HG03060 (cell line): ENCODE measurements around the gene SLC10A3.

ENCODE experiments used
- ATAC-seq: cut with Tn5 transposase; IDR thresholded peaks from one replicate; pipeline ENCODE4 v1.9.1; 2021; ENCODE audit warnings: low read depth, moderate number of reproducible peaks; ENCODE audit not compliant: unreplicated experiment

The SLC10A3 gene

GRCh38 chrX:154490414-154491083, at the start of gene SLC10A3:
Gene SLC10A3 (minus strand): TSS chrX:154490629. CDS start chrX:154488940, 1,689 bp downstream.
- peak; percentile 65 for ATAC-seq

GRCh38 chrX:154539077-154539476, 48.6 kb upstream of the SLC10A3 start:
- no peak for ATAC-seq

GRCh38 chrX:154535892-154536291, 45.5 kb upstream of the SLC10A3 start:
- ATAC-seq: no peak

- no peak for ATAC-seq
These were observed 44.3 kb upstream of the SLC10A3 start for GRCh38 chrX:154534526-154535322.

GRCh38 chrX:154532690-154533089, 42.3 kb upstream of the SLC10A3 start:
- ATAC-seq: no peak

GRCh38 chrX:154531626-154532025, 41.2 kb upstream of the SLC10A3 start:
- no peak for ATAC-seq

GRCh38 chrX:154530286-154530685, 39.9 kb upstream of the SLC10A3 start:
- ATAC-seq: no peak

GRCh38 chrX:154529206-154529612, 38.8 kb upstream of the SLC10A3 start:
- no peak for ATAC-seq

- no peak for ATAC-seq
These were observed 36.7 kb upstream of the SLC10A3 start for GRCh38 chrX:154526901-154527675.

GRCh38 chrX:154525606-154526490, 35.4 kb upstream of the SLC10A3 start:
- ATAC-seq: no peak

- no peak for ATAC-seq
These were observed 29.0 kb upstream of the SLC10A3 start for GRCh38 chrX:154519389-154519788.

- no peak for ATAC-seq
These were observed 26.8 kb upstream of the SLC10A3 start for GRCh38 chrX:154517101-154517781.

- no peak for ATAC-seq
These were observed 26.2 kb upstream of the SLC10A3 start for GRCh38 chrX:154516656-154517100.

- peak; percentile 77 for ATAC-seq
These were observed 25.7 kb upstream of the SLC10A3 start, which contains the start of gene FAM3A for GRCh38 chrX:154515966-154516655. Gene FAM3A (minus strand): TSS chrX:154516232. CDS start chrX:154515772, 460 bp downstream.

GRCh38 chrX:154515090-154515965, 24.9 kb upstream of the SLC10A3 start:
- ATAC-seq: no peak

GRCh38 chrX:154513716-154514115, 23.3 kb upstream of the SLC10A3 start:
- no peak for ATAC-seq

- ATAC-seq: no peak
These were observed 22.6 kb upstream of the SLC10A3 start for GRCh38 chrX:154512879-154513553.
